HG03175 (cell line): ENCODE results near the gene C2orf69.

Source experiments
- ATAC-seq: cut with Tn5 transposase; IDR thresholded peaks from one replicate; pipeline ENCODE4 v1.9.1; 2021; ENCODE audit warnings: mild to moderate bottlenecking, moderate library complexity; ENCODE audit not compliant: unreplicated experiment

Gene C2orf69

GRCh38 chr2:199962203-199962602 lies 51.1 kb downstream of the C2orf69 start:
- peak; percentile 63 for ATAC-seq

GRCh38 chr2:199966405-199966804 lies 55.3 kb downstream of the C2orf69 start:
- ATAC-seq, result no peak

GRCh38 chr2:199966976-199967375 lies 55.9 kb downstream of the C2orf69 start:
- ATAC-seq, result no peak

GRCh38 chr2:199968126-199968525 lies 57.0 kb downstream of the C2orf69 start:
- ATAC-seq, result no peak

- ATAC-seq, result no peak
Observed at GRCh38 chr2:199972088-199972626, 61.1 kb downstream of the C2orf69 start.

GRCh38 chr2:199973703-199974102 lies 62.6 kb downstream of the C2orf69 start:
- no peak for ATAC-seq

- ATAC-seq, result no peak
Observed at GRCh38 chr2:199975273-199975895, 64.3 kb downstream of the C2orf69 start.
